ENCODE results near the gene CLN6.
"Not testable (repeated sequence)": the region's sequence is repeated elsewhere in the genome, so short reads cannot be mapped to it uniquely, and the experiment has no call there.

The CLN6 gene

DNA sequence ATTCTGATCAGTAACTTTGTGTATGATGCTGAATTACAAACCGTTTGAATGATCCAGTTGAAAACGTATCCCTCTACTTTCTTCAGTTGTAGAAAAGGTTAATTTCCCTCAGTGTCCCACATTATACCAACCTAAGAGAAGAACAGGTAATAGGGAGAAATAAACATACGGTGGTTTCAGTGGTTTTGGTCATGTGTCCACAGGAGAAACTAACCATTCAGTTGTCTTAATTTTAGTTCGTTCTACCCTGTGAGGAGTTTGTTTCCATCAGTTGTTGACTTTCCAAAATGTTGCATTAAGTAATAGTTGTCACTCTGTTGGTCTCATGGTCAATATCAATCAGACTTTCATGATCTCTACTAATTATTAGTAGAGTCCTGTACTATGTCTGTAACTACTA lies 39.5 kb downstream of the CLN6 start:
- DNase-seq (ENCODE audit: low read depth) = no peak

DNA sequence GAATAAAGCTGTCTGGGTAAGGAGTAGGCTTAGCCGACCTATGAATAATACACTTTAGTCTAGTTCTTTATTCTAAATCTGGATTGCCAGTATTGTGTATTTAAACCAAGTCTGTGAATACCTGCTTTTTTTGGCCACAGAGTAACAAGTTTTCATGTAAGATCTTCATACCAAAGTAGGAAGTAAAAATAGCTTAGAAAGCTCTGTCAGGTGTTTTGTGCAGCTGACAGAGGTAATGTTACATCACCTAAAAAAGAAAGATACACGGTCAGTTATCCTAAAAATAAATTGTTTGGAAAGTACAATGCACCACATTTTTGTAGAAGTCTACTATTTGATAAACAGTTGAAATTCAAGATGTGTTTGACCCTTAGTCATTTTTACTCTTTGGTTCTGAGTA lies 40.9 kb downstream of the CLN6 start:
- DNase-seq (ENCODE audit: low read depth) = no peak

DNA sequence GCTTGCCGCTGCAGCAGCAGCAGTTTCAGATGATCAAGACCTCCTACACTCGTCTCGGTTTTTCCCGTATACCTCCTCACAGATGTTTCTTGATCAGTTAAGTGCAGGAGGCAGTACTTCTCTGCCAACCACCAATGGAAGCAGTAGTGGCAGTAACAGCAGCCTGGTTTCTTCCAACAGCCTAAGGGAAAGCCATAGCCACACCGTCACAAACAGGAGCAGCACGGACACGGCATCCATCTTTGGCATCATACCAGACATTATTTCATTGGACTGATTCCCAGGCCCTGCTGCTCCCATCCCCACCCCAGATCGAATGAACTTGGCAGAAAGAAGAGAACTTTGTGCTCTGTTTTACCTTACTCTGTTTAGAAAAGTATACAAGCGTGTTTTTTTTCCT lies 42.0 kb downstream of the CLN6 start:
- no peak for DNase-seq (ENCODE audit: low read depth)

DNA sequence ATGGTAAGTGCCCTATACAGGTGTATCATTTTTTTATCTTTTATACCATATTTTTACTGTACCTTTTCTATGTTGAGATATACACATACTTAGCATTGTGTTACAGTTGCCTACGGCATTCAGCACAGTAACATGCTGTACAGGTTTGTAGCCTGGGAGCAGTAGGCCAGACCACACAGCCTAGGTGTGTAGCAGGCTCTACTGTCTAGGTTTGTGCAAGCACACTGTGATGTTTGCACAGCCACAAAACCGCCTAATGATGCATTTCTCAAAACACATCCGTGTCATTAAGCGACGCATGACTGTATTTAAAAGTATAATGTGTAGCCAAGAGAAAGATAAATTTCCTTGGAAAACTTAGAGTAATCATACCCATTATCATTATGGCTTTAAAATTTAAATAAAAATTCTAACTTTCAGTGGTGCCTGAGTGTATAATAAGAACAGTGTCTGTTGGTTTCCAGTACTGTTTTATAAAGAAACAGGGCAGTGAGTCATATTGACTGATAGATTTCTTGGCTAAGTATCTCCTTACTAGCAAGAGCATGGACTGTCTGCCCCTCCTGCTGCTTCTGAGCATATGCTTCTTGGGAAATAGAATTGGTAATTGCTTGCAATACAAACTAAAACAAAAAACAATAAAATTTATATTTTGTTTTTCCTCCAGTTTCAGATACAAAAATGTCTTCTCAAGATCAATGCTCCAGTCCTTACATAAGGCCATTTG lies 42.7 kb downstream of the CLN6 start:
- DNase-seq (ENCODE audit: low read depth) = no peak

DNA sequence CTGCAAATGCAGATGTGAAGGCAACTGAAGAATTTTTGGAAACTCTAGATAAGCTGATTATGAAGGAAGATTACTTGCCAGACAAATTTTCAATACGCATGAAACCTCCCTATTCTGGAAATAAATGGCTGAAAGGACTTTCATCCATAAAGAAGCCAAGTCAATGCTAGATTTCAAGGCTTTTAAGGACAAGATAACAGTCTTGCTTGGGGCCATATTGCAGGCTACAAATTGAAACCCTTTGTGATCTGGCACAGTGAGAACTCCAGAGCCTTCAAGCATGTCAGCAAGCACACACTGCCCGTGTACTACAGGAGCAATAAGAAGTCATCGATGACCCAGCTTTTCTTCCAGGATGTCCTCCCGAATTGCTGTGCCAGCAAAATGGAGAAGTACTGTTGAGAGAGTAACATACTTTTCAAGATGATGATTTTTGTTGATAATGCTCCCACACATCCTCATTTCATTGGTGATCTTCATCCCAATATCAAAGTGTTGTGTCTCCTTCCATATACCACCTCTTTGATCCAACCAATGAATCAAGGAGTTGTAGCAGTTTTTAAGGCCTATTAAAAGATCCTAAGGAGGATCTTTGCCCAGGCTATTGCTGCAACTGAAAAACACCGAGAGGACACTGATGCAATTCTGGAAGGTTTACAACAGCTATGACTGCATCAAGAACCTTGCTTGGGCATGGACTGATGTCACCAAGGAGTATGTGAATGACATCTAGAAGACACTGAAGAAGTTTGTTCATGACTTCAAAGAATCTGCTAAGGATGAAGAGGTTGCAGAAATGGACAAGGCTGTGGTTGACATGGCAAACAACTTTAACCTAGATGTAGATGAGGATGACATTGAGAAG lies 44.7 kb downstream of the CLN6 start:
- no peak for DNase-seq (ENCODE audit: low read depth)

DNA sequence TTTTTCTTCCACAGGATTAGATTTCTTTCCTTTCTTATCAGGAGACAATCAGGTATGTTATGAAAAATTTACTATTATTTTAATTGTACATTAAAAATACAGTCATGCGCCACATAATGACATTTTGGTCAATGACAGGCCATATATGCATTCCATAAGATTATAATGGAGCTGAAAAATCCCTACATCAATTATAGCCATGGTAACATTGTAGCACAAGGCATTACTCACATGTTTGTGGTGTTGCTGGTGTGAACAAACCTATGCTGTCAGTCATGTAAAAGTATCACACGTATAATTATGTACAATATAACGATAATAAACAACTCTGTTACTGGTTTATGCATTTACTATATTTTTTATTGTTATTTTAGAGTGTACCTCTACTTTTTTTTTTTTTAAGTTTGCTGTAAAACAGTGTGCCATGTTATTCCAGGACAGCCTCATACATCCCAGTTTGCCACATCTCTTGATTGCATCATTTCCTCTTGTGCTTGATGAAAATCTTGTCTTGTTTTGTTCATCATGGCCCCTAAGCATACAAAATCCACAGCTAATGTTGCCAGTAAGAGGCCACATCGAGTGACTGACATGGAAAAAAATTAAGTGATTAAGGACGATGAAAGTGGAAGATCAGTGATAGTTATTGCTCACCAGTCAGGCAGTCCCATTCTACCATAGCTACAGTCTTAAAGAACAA lies 45.8 kb downstream of the CLN6 start:
- DNase-seq (ENCODE audit: low read depth) = no peak

DNA sequence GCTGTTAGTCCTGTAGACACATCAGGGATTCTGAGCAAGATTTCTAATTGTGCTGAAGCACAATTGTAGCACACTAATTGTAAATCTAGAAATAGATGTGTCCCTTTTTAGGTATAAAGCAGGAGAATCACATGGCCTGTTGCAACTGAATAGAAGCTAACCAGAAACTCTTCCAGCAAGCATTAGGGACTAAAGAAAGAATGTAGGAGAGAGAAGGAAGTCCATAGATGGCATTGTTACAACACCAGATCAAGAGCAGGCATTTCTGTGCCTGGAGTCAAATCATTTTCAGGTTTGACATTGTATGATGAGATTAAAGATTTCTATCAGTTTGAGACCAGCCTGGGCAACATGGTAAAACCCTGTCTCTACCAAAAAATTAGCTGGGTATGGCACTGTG lies 51.8 kb downstream of the CLN6 start:
- DNase-seq (ENCODE audit: low read depth) = no peak

DNA sequence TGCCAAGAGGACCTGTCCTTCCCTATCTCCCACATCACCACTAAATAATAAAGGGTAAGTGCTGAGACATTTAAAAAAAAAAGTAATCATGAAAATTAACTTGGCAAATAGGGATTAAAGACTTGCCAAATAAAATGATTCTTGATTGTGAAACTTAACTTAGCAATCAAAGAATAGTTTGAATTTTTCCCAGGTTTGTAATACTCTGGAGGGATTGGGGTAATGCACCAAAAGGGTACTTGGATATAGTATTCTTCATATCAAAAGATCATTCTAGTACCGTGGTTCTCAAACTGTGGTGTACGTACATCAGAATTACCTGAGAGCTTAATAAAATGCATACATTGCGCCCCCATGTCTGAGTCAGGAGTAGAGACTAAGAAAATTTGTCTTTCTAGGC lies 52.9 kb downstream of the CLN6 start:
- DNase-seq (ENCODE audit: low read depth) = no peak

DNA sequence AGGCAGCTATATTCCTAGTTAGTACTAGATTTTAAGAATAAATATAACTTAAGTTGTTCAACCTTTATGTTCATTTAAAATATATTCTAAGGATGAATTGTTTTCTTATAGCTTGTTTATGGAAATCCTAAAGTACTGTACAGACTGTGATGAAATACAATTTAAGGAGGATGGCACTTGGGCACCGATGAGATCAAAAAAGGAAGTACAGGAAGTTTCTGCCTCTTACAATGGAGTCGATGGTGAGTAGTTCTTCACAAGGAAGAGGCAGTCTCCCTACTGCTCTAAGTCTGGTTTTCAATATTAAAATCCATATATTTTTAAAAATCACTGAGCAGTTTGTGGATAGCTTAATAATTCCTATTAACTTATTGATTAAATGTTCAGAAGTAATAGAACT lies 54.0 kb downstream of the CLN6 start:
- DNase-seq (ENCODE audit: low read depth) = no peak

DNA sequence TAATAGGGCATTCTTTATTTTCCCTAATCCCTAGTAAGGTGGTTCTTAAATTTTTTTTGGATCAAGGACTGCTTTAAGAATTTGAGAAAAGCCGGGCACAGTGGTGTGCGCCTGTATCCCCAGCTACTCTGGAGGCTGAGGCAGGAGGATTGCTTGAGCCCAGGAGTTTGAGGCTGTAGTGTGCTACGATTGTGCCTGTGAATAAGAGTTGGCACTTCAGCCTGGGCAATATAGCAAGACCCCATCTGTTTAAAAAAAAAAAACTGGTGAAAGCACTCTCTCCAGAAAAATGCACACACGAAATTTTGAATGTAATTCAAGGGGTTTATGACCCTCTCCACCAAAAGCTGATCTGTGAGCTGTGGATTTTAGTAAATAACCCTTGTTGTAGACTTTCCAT lies 56.4 kb downstream of the CLN6 start:
- DNase-seq (ENCODE audit: low read depth) = no peak

DNA sequence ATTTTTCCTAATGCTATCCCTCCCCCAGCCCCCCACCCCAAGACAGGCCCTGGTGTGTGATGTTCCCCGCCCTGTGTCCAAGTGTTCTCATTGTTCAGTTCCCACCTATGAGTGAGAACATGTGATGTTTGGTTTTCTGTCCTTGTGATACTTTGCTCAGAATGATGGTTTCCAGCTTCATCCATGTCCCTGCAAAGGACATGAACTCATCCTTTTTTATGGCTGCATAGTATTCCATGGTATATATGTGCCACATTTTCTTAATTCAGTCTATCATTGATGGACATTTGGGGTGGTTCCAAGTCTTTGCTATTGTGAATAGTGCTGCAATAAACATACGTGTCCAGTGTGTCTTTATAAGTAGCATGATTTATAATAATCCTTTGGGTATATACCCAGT lies 57.5 kb downstream of the CLN6 start:
- not testable (repeated sequence) for DNase-seq (ENCODE audit: low read depth)

DNA sequence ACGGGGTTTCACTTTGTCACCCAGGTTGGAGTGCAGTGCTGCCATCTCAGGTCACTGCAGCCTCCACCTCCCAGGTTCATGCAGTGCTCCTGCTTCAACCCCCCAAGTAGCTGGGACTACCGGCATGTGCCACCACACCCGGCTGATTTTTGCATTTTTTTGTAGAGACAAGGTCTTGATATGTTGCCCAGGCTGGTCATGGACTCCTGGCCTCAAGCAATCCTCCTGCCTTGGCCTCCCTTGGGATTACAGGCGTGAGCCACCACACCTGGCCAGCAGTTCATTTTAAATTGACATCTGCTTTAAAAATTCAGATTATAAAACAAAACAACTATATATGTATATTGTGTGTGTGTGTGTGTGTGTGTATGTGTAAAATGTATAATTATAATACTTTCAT lies 62.7 kb downstream of the CLN6 start:
- DNase-seq (ENCODE audit: low read depth) = no peak

DNA sequence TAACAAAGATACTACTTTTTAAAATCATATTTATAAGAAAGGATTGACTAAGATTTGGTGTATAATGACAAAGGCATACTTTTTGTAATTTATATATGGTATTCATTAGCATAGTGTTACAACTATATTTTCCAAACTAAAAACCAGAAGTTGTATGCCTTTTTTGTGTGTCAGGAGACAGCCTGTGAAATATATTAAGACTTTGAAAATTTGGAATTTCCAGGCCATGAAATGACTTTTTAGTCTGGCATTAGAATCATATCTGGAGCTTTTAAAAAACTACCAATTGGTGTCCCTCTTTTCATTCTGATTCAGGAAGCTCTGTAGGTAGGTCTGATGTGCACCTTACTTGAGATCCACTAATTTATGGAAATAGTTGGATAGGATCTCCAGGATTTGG lies 66.3 kb downstream of the CLN6 start:
- no peak for DNase-seq (ENCODE audit: low read depth)

DNA sequence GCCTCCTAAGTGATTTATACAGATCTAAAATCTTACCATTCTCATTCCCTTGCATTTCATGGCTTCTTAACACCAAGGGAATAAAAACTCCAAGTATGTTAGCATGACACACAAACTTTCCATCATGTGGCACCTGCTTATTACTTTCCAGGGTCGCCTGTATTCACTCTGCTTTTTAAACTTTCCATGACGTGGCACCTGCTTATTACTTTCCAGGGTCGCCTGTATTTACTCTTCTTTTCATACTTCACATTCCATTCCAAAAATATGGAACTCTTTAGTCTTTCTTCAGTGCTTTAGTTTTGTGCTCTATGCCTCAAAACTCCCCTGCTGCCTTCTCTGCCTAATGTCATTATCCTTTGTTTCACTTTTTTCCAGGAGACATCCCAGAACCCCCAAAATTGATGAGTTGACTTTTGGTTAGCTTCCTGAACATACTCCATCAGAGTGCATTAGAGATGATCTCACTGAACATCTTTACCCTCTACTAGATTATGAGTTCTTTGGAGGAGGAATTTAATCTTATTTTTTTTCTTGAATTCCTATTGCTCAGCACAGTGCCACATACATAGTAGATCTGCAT lies 71.4 kb downstream of the CLN6 start:
- no peak for DNase-seq (ENCODE audit: low read depth)

DNA sequence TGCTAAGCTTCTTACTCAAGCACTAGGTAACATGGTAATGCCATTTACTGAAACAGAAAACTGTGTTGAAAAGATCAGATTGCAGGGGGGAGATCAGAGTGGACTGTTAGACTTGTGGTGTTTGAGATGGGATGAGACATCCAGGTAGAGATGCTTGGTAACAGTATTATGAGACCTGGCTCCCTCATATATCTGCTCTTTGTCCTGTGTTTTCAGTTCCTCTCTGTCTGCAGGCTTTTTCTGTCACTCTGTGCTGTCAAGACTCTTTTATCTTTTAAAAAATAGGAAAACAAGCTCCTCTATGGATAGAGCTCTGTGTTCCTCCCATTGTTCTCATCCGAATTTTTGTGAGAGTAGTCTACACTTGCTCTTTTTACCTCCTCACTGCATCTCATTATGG lies 72.5 kb downstream of the CLN6 start:
- no peak for DNase-seq (ENCODE audit: low read depth)

Data from activated gamma-delta T cell treated with anti-CD3 and anti-CD28 coated beads, Interleukin-2, amount 50 U/mL, for 16 hours (primary cell).